GM19099 (cell line): Measurements from ENCODE around the gene NANOS3.
A peak's percentile ranks its signal among the peaks of the same experiment; 100 is the strongest.

Experiments
- POLR2A ChIP-seq: IDR thresholded peaks from 3 replicates; pipeline ENCODE4 v1.6.1; 2011; ENCODE audit warnings: low read depth; ENCODE audit not compliant: insufficient read length; ENCODE audit errors: extremely low read depth

Gene NANOS3

GRCh38 chr19:13840305-13841085 lies 36.4 kb upstream of the NANOS3 start:
- TF ChIP-seq POLR2A, result peak; percentile 24

DNA sequence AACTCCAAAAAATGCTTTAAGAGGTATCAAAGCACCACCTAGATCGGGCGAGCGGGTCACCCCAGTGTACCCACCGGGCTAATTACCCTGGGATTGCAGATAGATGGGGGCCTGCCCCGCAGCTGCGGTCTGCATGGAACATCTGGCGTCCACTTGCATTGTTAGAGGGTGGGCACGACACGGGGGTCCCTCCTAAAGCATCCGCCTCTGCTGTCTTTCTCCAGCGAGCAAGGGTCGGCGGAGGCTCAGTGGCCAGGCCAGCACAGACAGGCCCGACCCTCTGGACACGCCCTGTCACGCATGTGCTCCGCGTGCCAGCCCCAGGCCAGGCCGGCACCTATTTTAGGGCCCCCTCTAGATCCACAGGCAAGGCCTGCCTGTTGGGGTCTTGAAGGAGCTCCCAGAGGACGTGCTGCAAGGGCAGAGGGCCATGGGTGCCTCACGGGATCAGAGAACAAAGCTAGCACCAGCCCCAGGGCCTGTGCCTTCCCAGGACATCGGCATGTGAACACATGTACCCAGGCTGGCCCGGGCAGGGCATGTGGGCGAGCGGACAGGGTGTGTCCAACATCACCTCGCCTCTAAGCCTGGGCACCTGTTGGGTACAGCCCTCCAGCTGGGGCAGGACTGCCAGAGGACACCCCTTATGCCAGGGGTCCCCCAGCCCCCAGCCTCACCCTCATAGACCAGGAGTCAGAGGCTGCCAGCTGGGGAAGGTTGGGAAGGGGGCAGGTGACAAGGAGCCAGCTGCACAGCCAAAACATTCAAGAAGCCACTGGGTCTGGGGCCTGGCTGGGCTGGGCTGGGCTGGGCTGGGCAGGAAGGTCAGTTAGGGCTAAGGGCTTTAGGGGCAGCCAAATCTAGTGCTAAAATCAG lies 35.6 kb upstream of the NANOS3 start:
- peak; percentile 9 for TF ChIP-seq POLR2A

- TF ChIP-seq POLR2A, result no peak
These were observed 35.0 kb upstream of the NANOS3 start for GRCh38 chr19:13841962-13842290.

DNA sequence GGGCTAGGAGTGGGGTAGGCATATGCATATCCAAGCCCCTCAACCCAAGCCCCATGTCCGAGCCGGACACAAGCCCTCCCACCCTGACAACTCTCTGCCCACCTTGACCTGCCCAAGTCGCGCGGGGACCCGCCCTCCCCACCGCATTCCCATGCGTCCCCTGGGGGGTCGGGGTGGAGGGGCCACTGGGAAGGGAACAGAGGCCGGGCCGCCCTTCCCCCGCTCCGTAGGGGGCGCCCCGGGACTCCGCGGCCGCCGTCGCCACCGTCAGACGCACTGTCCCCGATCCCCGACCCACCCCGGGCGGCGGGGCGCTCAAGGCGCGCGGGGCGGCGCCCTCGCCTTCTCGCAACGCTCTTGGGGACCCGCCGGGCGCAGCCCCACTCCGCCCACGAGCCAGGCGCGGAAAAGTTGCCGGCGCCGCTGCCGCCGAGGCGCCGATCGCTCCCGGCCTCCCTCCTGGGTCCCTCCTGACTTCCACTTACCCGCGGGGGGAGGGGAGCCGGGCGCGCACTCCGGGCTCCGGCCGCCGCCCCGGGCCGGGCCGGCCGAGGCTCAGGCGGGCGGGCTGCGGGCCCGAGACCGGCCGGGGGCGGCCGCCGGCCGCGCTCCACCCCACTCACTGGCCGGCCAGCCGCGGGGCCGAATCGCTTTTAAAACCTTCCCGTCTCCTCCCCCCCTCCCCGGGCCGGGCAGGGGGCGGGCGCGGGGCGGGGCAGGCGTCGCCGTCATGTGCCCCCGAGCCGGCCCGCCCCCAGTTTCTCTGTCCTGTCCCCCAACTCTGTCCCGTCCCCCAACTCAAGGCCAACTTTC lies 34.4 kb upstream of the NANOS3 start:
- TF ChIP-seq POLR2A, result peak; percentile 97

GRCh38 chr19:13843104-13843921 lies 33.6 kb upstream of the NANOS3 start:
- no peak for TF ChIP-seq POLR2A

DNA sequence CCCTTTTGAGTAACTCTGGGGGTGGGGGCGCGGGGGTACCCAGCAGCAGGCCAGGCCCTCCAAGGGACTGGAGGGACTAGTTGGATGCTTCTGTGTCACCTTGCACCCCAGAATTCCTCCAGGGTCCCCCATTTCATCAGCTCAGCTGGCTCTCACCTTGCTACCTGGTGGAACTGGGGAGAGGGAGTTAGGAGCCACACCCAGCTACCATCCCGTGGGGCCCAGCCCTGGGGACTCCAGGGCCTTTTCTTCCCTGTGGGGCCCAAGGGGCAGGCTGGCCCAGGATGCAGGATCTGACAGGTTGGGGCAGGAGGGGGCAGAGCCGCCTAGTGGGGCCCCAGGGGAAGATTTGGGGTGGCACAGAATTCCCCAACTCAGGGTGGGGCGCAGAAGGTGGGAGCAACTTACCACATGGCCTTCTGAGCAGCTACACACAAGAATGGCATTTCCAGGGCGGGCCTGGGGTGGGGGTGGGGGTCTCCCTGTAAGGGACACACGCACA lies 32.8 kb upstream of the NANOS3 start:
- no peak for TF ChIP-seq POLR2A

DNA sequence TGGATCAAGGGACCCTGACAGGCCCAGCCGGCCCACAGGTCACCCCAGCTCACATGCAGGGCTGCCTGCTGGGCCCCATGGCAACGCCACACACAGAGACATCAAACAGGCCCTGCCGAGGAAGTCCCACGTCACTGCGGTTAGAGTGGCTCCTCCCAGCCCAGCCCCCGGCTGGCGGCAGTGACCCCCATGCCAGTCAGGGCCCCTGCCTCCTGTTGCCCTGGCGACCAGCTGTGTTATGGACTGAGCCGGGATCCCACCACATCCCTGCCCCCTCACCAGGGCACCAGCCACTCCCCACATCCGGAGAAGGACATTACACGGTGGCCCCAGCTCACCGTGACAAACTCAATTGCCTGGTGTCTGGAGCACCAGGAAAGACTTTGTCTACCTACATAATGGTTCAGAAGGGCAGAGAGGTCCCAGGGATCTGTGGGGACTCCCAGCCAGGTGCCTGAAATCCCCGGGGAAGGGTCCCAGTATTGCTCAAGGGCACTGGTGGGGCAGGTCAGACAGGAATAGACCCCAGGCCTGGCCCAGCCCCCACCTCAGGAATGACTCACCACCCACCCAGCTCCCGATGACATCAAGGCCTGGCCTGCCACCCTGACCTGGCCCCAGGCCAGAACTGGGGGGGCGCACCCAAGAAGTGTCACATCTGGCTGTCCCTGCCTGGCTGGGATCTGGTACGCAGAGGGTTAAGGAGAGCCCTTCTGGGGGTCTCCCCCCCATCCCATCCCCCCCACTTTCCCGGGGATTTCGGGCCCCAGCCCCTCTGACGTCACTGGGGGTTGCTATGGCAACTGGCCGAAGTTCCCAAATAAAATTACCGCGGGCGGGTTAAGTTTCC lies 30.2 kb upstream of the NANOS3 start:
- peak; percentile 36 for TF ChIP-seq POLR2A

DNA sequence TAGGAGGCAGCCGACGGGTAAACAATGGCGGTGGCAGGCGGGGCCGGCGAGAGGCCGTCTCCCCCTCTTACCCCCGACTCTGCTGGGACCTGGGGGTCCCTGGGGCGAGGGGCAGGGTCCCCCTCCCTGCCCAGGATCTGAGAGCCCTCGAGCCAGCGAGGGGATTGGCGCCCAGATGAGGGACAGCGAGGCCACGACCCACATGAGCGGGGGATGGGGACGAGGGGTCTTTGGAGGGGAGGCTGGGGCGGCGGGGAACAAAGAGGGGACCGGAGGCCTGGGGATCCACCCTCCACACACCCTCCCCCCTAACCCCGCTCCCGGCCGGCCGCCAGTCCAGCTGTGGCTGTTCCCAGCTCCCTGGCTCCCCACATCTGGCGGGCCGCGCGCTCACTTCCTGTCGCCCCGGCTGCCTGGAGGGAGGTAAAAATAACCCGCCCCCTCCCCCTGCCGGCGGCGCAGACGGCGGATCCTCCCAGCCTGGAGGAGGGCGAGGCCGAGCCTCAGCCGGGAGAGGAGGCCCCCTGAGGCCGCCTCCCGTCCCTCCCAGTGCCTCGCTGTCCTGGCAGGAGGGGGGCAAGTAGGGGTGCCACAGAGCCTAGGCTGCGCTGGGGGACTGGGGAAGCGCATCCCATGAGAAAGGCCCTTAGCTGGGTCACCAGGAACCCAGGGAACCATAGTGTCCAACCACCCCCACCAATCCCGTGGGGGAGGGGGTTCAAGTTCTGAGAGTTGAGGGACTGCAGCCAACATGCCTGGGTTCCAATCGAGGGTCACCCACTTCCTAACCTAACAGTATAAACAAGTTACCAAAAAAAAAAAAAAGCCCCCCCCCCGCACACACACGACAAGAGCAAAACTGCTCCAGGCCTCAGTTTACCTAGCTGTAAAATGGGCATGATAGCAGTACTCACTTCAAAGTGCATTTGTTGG lies 29.3 kb upstream of the NANOS3 start:
- TF ChIP-seq POLR2A, result peak; percentile 48

DNA sequence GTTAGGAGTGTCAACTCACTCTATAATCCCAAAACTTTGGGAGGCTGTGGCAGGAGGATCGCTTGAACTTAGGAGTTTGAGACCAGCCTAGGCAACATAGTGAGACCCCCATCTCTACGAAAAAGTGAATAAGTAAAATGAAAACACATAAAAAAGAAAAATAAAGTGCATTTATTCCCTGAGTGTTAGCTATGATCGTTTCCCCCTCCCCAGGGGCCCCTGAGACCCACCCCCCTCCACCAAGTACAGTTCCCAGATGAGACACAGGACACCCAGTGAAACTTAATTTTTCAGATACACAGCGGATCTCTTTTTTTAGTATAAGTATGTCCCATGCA lies 28.6 kb upstream of the NANOS3 start:
- no peak for TF ChIP-seq POLR2A

GRCh38 chr19:13848798-13849676 lies 27.9 kb upstream of the NANOS3 start:
- no peak for TF ChIP-seq POLR2A
